GM18861 (cell line): Measurements from ENCODE around the gene SHROOM3.

ENCODE experiments used
- ATAC-seq: cut with Tn5 transposase; IDR thresholded peaks from one replicate; pipeline ENCODE4 v1.9.1; 2021; ENCODE audit not compliant: unreplicated experiment

SHROOM3 gene

DNA sequence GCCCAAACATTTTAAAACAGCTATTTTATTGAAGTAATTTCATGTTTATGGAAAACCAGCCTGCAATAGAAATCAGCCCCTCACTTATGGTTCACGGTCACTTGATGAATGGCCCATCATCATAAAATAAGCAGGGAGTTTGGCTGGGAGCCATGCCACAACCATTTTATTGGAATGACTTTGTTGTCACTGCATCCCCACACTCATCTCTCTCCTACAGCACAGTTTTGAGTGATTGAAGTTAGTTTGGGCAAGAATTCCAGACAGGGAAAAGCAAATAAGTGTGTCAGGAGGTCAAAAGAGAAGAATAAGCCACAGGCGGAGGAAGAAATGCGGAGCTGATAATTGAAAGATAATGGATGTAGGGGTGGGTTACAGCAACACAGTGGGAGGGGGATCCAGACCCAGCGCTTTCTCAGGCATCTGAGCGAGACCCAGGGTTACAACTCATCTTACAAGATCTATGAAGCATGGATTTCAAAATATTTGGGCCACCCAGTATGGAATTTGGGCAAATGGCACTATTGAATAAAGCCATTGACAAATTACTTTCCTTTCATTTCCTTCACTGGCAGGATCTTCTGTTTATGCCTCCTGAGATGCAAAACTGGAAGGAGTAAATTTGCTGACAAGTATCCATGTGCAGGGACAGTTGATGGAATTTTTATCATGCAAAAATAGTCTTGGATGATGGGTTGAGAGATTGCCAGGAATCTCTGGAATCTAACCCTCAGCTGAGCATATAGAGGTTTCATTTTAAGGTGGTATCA, 100.8 kb downstream of the SHROOM3 start:
- ATAC-seq = no peak

- ATAC-seq = no peak
These were observed 101.3 kb downstream of the SHROOM3 start for GRCh38 chr4:76536373-76536689.

DNA sequence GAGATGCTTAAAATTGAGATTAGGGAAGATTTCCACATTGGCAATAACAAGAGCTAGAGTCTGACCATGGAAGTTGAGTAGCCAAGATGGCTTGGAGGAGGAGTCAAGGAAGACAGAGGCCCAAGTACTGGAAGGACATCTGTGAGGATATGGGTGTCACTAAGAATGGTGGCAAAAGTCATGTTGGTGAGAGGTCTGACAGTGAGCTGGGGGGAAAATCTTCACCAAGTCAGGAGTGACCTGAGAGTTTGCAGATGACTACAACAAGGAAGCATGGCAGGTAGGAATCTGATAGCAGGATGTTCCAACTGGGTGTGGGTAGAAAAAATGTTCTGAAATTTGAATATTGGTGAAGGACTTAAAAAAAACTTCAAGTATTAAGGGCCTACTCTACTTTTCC, 103.3 kb downstream of the SHROOM3 start:
- no peak for ATAC-seq

GRCh38 chr4:76539979-76540378, 105.0 kb downstream of the SHROOM3 start:
- no peak for ATAC-seq

GRCh38 chr4:76540486-76540885, 105.5 kb downstream of the SHROOM3 start:
- no peak for ATAC-seq

DNA sequence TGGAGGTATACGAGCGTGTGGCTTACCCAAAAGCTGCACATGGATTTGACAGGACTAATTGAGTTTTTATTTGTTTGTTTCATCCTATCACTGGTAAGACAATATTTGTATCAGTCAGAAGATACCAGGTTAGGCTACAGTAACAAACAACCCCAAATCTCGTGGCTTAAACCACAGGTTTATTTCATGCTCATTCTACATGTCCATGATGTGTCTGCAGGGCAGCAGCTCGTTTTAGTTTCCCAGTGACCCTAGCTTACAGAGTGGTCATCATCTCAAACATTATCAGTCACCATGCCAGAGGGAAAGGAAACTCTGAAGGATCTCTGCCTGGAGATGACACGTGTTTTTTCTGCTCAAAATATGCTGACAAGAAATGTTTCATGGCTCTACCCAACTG, 108.3 kb downstream of the SHROOM3 start:
- no peak for ATAC-seq

- no peak for ATAC-seq
These were observed 109.7 kb downstream of the SHROOM3 start for GRCh38 chr4:76544725-76545124.

DNA sequence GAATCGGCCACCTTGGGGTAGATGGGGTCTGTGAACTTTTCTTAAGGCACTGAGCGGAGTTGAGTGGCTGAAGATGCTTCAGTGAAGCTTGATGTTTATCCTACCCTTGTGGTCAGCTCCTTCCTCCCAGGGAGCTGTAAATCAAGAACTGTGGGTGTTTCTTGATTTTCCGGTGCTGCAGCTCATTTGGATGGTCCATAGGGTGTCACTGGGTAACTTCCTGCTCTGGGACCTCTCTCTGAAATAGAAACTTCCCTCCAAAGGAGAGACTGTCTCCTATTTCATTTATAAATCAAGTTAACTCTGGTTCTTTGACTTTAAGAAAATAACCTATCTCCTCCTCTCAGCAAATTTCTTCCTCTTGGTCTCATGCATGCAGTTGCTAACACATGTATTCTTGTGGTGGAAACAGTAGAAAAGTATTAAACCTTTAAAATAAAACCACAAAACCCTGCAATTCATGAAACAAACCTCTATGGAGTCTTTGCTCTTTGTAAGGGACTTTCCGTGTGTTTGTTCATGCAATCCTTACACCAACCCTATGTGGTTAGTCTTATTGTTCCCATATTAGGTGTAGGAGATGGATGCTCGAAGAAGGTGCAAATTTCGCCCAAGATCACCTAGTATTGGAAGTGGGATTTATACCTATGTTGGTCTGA, 110.3 kb downstream of the SHROOM3 start:
- ATAC-seq = no peak

- ATAC-seq = no peak
These were observed 111.3 kb downstream of the SHROOM3 start for GRCh38 chr4:76546327-76546726.

DNA sequence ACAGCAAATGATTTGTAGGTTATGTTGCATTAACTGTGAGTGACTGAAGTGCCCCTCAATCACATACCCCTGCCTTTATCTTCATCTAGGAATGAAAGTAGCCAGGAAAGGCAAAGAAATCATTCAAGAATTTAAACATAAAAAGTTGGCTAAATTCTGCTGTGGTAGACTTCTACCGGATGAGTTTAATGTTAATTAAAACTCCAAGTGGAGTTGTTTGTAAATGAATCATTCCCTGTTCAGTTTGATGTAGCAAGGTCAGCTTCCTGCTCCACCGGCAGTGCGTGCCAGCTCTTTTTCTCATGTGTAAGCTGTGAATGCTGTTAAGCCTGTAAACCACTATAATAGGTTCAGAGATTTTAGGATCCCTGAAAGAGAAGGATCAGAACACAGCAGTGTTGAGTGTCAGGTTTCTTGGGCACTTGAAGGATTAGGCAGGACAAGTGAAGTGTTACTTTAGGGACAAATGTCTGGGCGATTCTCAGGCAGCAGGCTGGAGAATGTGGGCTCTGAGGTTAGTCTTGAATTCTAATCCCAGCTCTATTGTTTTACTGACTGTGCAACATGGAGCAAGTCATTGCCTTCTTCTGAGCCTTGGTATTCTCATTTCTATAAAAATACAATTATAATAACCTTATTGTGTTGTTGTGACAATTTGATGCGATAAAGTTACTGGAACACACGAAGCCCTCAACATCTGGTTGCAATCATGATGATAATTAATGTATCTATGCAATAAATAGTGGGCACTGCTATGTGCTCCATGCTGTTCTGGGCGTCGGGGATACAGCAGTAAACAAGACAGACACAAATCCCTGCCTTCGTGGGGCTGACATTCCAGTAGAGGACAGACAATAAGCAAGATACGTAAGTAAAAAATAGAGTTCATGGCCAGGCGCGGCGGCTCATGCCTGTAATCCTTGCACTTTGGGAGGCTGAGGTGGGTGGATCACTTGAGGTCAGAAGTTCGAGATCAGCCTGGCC, 112.0 kb downstream of the SHROOM3 start:
- no peak for ATAC-seq

DNA sequence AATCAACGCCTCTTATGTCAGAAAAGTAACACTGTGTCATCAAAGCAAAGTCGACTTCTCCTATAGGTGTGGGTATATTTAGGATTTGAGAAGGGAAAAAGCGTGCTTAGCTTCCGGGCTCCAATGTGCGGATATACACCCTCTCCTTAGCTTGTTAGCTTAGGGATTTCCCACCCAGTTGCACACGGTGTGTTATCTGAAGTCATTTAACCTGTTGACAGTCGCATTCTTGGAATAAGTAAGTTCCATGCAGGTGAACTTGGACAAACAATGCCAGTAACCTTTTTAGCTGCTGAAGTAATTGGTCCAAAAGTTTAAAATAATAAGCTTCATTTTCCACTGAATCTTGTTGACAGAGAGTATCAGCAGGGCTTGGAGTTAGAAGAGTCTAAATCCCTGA, 113.7 kb downstream of the SHROOM3 start:
- no peak for ATAC-seq

DNA sequence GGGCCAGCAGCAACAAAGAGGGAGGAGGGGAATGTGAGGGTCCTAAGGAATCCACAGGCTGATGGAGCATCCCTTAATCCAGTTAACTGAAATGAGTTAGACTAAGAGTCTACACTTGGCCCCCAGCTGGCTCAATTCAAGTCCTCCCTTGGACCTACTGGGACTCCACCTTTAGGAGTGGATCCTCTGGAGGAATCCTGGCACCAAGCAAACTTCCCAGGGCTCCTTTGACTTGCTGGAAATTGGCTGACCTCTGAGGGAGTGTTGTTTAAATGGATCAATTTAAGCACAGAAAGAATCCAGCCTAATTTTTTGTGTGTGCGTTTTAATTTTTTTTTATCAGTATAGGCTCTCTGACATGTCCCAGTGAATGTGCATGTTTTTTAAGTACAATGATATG, 114.7 kb downstream of the SHROOM3 start:
- ATAC-seq = no peak

DNA sequence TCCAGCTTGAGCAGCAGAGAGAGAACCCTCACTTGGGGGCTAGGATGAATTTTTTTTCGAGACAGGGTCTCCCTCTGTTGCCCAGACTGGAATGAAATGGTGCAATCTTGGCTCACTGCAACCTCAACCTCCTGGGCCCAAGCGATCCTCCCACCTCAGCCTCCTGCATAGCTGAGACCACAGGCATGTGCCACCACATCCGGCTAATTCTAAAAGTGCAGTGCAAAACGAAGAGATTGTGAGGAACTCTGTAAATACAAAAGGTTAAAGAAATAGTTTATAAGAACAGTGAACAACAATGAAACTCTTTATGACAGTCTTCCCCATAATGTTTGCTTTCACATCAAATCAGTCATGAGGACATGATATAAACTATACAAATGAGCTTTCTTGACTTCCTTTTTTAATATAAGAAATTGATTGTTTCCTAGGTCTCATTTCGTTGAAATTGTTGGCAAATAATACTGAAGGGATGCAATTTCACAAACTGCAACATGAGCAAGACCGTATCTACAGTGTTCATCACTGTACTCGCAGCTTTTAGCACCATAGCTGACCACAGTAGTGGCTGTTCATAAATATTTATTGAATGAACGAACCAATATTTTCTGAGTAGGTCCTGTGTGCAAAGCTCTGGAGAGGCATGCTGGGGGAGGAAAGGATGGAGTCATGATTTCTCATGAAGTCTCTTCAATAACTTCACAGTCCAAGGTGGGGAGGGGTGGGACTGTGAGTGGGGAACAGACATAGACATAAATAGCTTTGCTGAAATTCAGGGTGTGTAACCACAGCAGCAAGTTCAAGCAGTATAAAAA, 116.1 kb downstream of the SHROOM3 start:
- ATAC-seq = no peak

DNA sequence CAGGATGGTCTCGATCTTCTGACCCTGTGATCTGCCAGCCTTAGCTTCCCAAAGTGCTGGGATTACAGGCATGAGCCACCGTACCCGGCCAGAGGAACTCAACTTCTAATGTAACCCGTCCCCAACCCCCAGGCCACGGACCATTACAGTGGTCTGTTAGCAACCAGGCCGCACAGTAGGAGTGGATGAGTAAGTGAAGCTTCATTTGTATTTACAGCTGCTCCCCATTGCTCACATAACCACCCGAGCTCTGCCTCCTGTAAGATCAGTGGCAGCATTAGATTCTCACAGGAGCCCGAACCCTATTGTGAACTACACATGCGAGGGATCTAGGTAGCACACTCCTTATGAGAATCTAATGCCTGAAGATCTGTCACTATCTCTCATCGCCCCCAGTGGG, 119.6 kb downstream of the SHROOM3 start:
- no peak for ATAC-seq

- no peak for ATAC-seq
These were observed 121.4 kb downstream of the SHROOM3 start for GRCh38 chr4:76556452-76556851.

DNA sequence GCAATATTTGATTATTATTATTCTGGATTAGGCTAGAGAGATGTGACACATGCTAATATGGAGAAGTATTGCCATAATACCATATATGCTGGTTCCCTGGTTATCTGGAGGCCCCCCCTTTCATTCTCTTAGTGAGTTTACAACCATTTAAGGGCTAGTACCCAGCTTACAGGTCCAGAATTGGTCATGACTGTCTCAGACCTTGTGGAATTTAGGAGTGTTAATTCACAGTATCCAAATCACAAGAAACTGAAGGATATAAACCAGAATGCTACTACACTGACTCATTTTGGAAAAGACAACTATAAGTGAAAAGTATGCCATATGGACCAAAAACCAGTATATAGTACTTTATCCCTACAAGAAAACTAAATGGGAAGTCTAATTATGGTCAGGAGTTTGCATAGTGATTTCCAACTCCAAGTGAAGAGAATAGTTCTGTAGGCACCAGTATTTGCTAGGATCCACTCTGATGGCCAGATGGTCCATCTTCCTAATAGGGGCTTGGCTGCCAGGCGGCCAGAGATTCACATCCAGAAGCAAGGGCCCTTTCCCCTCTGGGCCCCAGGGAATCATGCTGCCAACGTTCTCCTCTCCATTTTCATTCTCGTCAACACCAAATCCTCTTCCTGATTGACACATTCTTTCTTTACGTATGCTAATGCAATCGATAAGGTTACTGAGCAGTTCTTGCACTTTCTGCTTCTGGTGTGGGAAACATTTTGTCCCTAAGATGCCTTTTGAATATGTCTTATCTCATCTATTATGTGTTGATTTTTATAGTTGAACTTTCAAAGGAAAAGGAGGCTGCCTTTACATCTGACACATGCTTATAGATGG, 123.6 kb downstream of the SHROOM3 start:
- ATAC-seq = no peak

GRCh38 chr4:76559236-76560071, 124.4 kb downstream of the SHROOM3 start:
- ATAC-seq = no peak

GRCh38 chr4:76562161-76562560, 127.1 kb downstream of the SHROOM3 start:
- no peak for ATAC-seq

- ATAC-seq = no peak
These were observed 127.9 kb downstream of the SHROOM3 start for GRCh38 chr4:76562836-76563453.
